Upper lobe of left lung (tissue), 4 donors: ENCODE data around the gene SOX5.

Experiments used
- POLR2A ChIP-seq, 4 donors: fragments of 450-650 bp; IDR thresholded peaks; one replicate each; pipeline ENCODE4 v1.5.1; 2016 to 2017; ENCODE audit warnings: antibody characterized with exemption in 4 of 4, mild to moderate bottlenecking in 2 of 4
- POLR2AphosphoS5 ChIP-seq, 2 donors: sonication (generic); formaldehyde crosslinking; IDR thresholded peaks; one replicate each; pipeline ENCODE4 v1.5.1; 2017; ENCODE audit warnings: antibody characterized with exemption in 2 of 2
- TF ChIP-seq, protein P1 (sequence below), 6 experiments: fragments of 450-650 bp in 4 of 6; fragments of 200-600 bp in 2 of 6; sonication (generic) in 2 of 6; IDR thresholded peaks; one replicate each; pipeline ENCODE4 v1.5.1; 2016 to 2019; ENCODE audit warnings: antibody characterized with exemption in 6 of 6

DNA sequence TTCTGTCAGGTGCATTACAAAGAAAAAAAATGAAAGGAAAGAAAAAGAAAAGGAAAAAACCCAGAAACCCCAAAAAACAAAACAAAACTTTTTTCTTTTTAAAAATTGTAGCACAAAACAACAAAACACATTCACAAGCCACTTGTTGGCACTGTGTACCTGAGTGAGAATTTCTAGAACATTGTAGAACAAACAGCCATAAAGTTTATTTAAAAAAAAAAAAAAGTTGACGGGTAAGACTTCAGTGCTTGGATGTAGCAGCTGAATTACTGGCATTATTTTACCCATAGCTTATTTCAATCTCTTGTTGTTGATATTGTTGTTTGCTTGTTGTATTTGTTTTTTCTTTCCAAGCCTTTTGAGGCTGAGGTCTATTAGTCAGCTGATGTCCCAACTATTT is 415.8 kb downstream of the SOX5 start:
- no peak for TF ChIP-seq POLR2AphosphoS5 (IDR thresholded peaks at IDR 0.05)
- TF ChIP-seq, protein P1, sequence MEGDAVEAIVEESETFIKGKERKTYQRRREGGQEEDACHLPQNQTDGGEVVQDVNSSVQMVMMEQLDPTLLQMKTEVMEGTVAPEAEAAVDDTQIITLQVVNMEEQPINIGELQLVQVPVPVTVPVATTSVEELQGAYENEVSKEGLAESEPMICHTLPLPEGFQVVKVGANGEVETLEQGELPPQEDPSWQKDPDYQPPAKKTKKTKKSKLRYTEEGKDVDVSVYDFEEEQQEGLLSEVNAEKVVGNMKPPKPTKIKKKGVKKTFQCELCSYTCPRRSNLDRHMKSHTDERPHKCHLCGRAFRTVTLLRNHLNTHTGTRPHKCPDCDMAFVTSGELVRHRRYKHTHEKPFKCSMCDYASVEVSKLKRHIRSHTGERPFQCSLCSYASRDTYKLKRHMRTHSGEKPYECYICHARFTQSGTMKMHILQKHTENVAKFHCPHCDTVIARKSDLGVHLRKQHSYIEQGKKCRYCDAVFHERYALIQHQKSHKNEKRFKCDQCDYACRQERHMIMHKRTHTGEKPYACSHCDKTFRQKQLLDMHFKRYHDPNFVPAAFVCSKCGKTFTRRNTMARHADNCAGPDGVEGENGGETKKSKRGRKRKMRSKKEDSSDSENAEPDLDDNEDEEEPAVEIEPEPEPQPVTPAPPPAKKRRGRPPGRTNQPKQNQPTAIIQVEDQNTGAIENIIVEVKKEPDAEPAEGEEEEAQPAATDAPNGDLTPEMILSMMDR (IDR thresholded peaks at IDR 0.05) = no peak
- no peak for TF ChIP-seq POLR2A (IDR thresholded peaks at IDR 0.05)
